Vagina (tissue), 2 donors: ENCODE measurements around the gene MIER1. TPM values are rescaled to one million over a fixed set of nuclear protein-coding genes. Genes with fewer than 3 reads are reported as not detected.

Experiments
- DNase-seq, 2 donors: peaks; one replicate each; pipeline ENCODE4 v3.0.0-alpha.2; 2017; ENCODE audit errors: extremely low spot score in 2 of 2
- H3K27ac ChIP-seq: fragments of 200-600 bp; sonication (generic); one replicate; pipeline ENCODE4 v1.5.1; 2019
- H3K27me3 ChIP-seq: fragments of 200-600 bp; sonication (generic); one replicate; pipeline ENCODE4 v1.5.1; 2019
- H3K36me3 ChIP-seq, 2 donors: fragments of 200-600 bp; sonication (generic); one replicate each; pipeline ENCODE4 v1.5.1; 2017 to 2019
- H3K4me1 ChIP-seq: fragments of 200-600 bp; sonication (generic); one replicate; pipeline ENCODE4 v1.5.1; 2019
- H3K4me3 ChIP-seq, 2 donors: fragments of 200-600 bp; sonication (generic); 1 replicate in 1 of 2; 2 replicates in 1 of 2; pipeline ENCODE4 v1.5.1; 2016 to 2019
- H3K9me3 ChIP-seq: fragments of 200-600 bp; sonication (generic); one replicate; pipeline ENCODE4 v1.5.1; 2019
- POLR2A ChIP-seq, 2 donors: fragments of 450-650 bp; IDR thresholded peaks; one replicate each; pipeline ENCODE4 v1.6.1; 2017; ENCODE audit warnings: antibody characterized with exemption in 2 of 2, mild to moderate bottlenecking in 2 of 2, moderate library complexity in 2 of 2
- POLR2AphosphoS5 ChIP-seq, 2 donors: sonication (generic); formaldehyde crosslinking; IDR thresholded peaks; one replicate each; pipeline ENCODE4 v1.9.0; 2017; ENCODE audit warnings: antibody characterized with exemption in 2 of 2, mild to moderate bottlenecking in 2 of 2, low read depth in 1 of 2; ENCODE audit not compliant: insufficient read depth in 1 of 2
- intact Hi-C: fragments of 100-400 bp; cut with DNase I; formaldehyde crosslinking; loops from one replicate; pipeline ENCODE4 v1.15.1; 2023
- total RNA-seq: library from RNA; depleted of rRNA; stranded (reverse); fragments of >200 nt; gene quantifications from one replicate; pipeline ENCODE4 v1.2.3, GENCODE V29; 2016
- TF ChIP-seq, protein P1 (sequence below), 3 experiments: fragments of 450-650 bp in 2 of 3; fragments of 200-600 bp in 1 of 3; sonication (generic) in 1 of 3; IDR thresholded peaks; one replicate each; pipeline ENCODE4 v1.5.1; 2017 to 2019; ENCODE audit warnings: antibody characterized with exemption in 3 of 3, mild to moderate bottlenecking in 2 of 3, moderate library complexity in 2 of 3

Gene MIER1
- total RNA-seq, 1 donor from 2014 or later = 39.5 TPM

DNA sequence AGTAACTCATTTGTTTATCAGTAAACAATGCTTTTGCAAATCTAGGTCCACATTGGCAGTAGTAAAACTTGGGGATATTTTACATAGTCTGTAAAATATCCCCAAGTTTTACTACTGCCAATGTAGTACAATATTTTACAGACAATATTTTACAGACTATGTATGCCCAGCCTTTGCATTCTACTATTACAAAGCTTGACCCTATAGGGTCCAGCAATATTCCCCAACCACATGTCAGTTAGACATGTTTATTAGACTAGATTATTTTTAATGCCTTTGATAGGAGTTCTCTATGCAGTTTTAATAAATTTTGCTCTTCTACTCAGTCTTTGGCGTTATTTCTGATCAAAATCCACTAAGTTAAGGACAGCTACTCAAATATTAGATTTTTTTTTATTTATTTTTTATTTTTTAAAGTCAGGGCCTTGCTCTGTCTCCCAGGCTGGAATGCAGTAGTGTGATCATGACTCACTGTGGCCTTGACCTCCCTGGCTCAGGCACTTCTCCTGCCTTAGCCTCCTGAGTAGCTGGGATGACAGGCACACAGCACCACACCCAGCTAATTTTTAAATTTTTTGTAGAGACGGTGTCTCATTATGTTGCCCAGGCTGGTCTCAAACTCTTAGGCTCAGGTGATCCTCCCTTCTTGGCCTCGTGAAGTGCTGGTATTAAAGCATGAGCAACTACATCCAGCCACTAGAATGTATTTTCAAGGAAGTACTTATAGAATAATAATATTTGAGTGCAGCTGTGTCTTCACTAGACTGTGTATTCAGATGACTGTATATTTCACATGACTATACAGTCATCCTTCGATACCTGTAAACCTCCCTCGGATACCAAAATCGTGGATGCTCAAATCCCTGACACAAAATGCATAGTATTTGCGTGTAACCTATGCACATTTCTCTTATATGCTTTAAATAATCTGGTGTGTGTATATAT, 19.8 kb downstream of the MIER1 start:
- H3K27ac ChIP-seq = peak overlapping the region; percentile 77
- H3K4me1 ChIP-seq = peaks cover 16% of the 10 kb centered on the region
- H3K9me3 ChIP-seq = no peaks in the 10 kb centered on the region
- no peak overlapping the region for H3K4me3 ChIP-seq
- intact Hi-C loops = no loop called here
- peaks cover 3 to 11% of the 10 kb centered on the region in 2 donors for H3K36me3 ChIP-seq
- TF ChIP-seq, protein P1, sequence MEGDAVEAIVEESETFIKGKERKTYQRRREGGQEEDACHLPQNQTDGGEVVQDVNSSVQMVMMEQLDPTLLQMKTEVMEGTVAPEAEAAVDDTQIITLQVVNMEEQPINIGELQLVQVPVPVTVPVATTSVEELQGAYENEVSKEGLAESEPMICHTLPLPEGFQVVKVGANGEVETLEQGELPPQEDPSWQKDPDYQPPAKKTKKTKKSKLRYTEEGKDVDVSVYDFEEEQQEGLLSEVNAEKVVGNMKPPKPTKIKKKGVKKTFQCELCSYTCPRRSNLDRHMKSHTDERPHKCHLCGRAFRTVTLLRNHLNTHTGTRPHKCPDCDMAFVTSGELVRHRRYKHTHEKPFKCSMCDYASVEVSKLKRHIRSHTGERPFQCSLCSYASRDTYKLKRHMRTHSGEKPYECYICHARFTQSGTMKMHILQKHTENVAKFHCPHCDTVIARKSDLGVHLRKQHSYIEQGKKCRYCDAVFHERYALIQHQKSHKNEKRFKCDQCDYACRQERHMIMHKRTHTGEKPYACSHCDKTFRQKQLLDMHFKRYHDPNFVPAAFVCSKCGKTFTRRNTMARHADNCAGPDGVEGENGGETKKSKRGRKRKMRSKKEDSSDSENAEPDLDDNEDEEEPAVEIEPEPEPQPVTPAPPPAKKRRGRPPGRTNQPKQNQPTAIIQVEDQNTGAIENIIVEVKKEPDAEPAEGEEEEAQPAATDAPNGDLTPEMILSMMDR (IDR thresholded peaks at IDR 0.05) = no peak
- no peak for TF ChIP-seq POLR2A (IDR thresholded peaks at IDR 0.05)
- peak in 1 of 2 donors; percentile 64 for TF ChIP-seq POLR2AphosphoS5 (IDR thresholded peaks at IDR 0.05; ENCODE audit: insufficient read depth in 1 of 2, low read depth in 1 of 2)
- DNase-seq = no peak
- no peaks in the 10 kb centered on the region for H3K27me3 ChIP-seq

DNA sequence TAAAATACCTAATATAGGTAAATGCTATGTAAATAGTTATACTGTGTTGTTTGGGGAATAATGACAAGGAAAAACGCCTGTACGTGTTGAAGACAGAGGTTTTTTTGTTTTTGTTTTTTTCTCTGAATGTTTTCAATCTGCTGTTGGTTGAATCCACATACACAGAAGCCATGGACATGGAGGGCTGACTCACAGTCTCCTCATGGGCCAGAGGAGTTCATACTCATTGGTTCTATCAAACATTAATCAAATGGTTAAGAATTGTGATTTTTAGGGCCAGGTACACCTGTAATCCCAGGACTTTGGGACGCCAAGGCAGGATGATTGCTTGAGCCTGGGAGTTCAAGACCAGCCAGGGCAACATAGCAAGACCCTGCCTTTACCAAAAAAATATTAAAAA, 20.5 kb downstream of the MIER1 start:
- no peak overlapping the region for H3K4me3 ChIP-seq
- no peaks in the 10 kb centered on the region for H3K27me3 ChIP-seq
- TF ChIP-seq, protein P1 (IDR thresholded peaks at IDR 0.05) = no peak
- TF ChIP-seq POLR2A (IDR thresholded peaks at IDR 0.05) = no peak
- TF ChIP-seq POLR2AphosphoS5 (IDR thresholded peaks at IDR 0.05; ENCODE audit: insufficient read depth in 1 of 2, low read depth in 1 of 2) = no peak
- intact Hi-C loops = no loop called here
- peaks cover 3 to 16% of the 10 kb centered on the region in 2 donors for H3K36me3 ChIP-seq
- peaks cover 11% of the 10 kb centered on the region for H3K4me1 ChIP-seq
- H3K27ac ChIP-seq = peak overlapping the region; percentile 77
- no peaks in the 10 kb centered on the region for H3K9me3 ChIP-seq
- no peak for DNase-seq

DNA sequence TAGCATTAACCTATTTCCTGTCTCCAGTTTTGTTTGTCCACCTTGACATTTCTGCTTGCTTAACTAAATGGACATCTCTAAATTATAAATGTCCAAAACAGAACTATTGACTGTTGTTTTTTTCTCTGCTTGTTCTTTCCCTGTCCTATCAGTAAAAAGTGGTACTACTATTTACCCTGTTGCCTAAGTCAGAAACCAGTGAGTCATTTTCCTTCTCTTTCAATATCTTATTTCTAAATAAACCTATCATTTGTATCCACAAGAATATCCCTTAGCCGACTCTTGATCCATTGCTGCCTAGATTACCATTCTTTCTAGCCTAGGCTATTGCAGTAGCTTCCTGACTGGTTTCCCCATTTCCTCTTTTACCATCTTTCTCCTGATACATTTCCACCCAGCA, 22.5 kb downstream of the MIER1 start:
- no peak overlapping the region for H3K27ac ChIP-seq
- peaks cover 11% of the 10 kb centered on the region for H3K4me1 ChIP-seq
- no peaks in the 10 kb centered on the region for H3K27me3 ChIP-seq
- peaks cover 3 to 18% of the 10 kb centered on the region in 2 donors for H3K36me3 ChIP-seq
- H3K9me3 ChIP-seq = no peaks in the 10 kb centered on the region
- H3K4me3 ChIP-seq = no peak overlapping the region
- TF ChIP-seq POLR2AphosphoS5 (IDR thresholded peaks at IDR 0.05; ENCODE audit: insufficient read depth in 1 of 2, low read depth in 1 of 2) (no peak), POLR2A (IDR thresholded peaks at IDR 0.05) (no peak)
- TF ChIP-seq, protein P1 (IDR thresholded peaks at IDR 0.05) = no peak
- no peak for DNase-seq
- intact Hi-C loops = no loop called here

DNA sequence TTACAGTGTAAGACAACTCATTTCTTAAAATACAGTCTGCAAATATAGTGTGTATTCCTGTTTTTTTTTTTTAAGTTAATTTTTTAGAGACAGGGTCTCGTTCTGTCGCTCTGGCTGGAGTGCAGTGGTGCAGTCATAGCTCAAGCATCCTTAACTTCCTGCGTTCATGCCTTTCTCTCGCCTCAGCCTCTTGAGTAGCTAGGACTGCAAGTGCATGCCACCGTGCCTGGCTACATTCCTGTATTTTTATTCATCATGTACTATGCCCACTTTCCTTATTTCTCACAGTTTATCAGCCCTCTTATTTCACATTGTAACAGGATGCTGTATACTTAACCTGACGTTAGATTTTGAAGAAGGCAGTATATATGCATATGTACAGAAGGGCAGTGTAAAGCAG, 26.7 kb downstream of the MIER1 start:
- no peak for DNase-seq
- intact Hi-C loops = no loop called here
- Histone ChIP-seq H3K9me3 (no peaks in the 10 kb centered on the region), H3K27ac (no peak overlapping the region), H3K4me3 (no peak overlapping the region), H3K36me3 (peaks cover 0 to 28% of the 10 kb centered on the region in 2 donors), H3K4me1 (peaks cover 5% of the 10 kb centered on the region), H3K27me3 (no peaks in the 10 kb centered on the region)
- TF ChIP-seq POLR2A (IDR thresholded peaks at IDR 0.05) (no peak), POLR2AphosphoS5 (IDR thresholded peaks at IDR 0.05; ENCODE audit: insufficient read depth in 1 of 2, low read depth in 1 of 2) (no peak)
- TF ChIP-seq, protein P1 (IDR thresholded peaks at IDR 0.05) = no peak

DNA sequence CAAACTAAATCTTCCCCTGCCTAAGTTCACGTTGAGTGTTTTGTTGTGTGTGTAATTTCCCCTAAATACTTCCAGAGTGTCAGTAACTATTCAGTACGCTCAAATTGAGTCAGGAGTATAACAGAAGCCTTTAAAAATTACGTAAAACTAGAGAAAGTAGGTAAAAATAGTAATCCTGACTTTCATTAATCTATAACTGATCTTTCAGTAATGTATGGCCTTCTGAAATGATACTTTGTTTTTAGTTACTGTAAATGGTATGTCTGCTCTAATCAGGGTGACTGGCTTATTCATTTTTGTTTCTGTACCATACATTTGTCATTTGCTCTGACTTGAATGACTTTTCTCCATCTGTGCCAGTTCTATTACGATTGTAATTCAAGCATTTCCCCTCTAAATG, 29.4 kb downstream of the MIER1 start:
- H3K4me1 ChIP-seq = peaks cover 5% of the 10 kb centered on the region
- H3K9me3 ChIP-seq = no peaks in the 10 kb centered on the region
- H3K4me3 ChIP-seq = no peak overlapping the region
- intact Hi-C loops = no loop called here
- H3K27me3 ChIP-seq = no peaks in the 10 kb centered on the region
- no peak for DNase-seq
- H3K36me3 ChIP-seq = peaks cover 0 to 27% of the 10 kb centered on the region in 2 donors
- H3K27ac ChIP-seq = no peak overlapping the region
- no peak for TF ChIP-seq POLR2AphosphoS5 (IDR thresholded peaks at IDR 0.05; ENCODE audit: insufficient read depth in 1 of 2, low read depth in 1 of 2)
- TF ChIP-seq, protein P1 (IDR thresholded peaks at IDR 0.05) = no peak
- no peak for TF ChIP-seq POLR2A (IDR thresholded peaks at IDR 0.05)
